Trophoblast cell (in vitro differentiated cells and primary cell): ENCODE results near the gene LHX6. TPM values are rescaled to one million over a fixed set of nuclear protein-coding genes. Genes with fewer than 3 reads are reported as not detected.

Experiments
- DNase-seq, 2 donors: peaks; one replicate each; pipeline ENCODE4 v3.0.0-alpha.2; 2016
- H2AFZ ChIP-seq: 2 replicates; pipeline ENCODE4 v1.6.1; 2013; ENCODE audit warnings: low read length, moderate library complexity, mild to moderate bottlenecking; ENCODE audit not compliant: insufficient read depth, poor library complexity
- H2AK5ac ChIP-seq: 2 replicates; pipeline ENCODE4 v1.6.1; 2013; ENCODE audit warnings: mild to moderate bottlenecking, low read length
- H2BK120ac ChIP-seq: 2 replicates; pipeline ENCODE4 v1.6.1; 2013; ENCODE audit warnings: low read length, mild to moderate bottlenecking, moderate library complexity; ENCODE audit not compliant: insufficient read depth, poor library complexity
- H2BK12ac ChIP-seq: 2 replicates; pipeline ENCODE4 v1.6.1; 2013; ENCODE audit warnings: mild to moderate bottlenecking, low read length, moderate library complexity
- H2BK5ac ChIP-seq: 2 replicates; pipeline ENCODE4 v1.6.1; 2013; ENCODE audit warnings: low read length, low read depth, moderate library complexity, mild to moderate bottlenecking; ENCODE audit not compliant: poor library complexity
- H3K14ac ChIP-seq: 2 replicates; pipeline ENCODE4 v1.6.1; 2013; ENCODE audit warnings: mild to moderate bottlenecking, low read length
- H3K18ac ChIP-seq: 2 replicates; pipeline ENCODE4 v1.6.1; 2013; ENCODE audit warnings: mild to moderate bottlenecking, low read length
- H3K23ac ChIP-seq: 2 replicates; pipeline ENCODE4 v1.6.1; 2013; ENCODE audit warnings: low read length
- H3K27ac ChIP-seq: 2 replicates; pipeline ENCODE4 v1.5.1; 2013; ENCODE audit warnings: low read depth, mild to moderate bottlenecking, inconsistent platforms, low read length, moderate library complexity
- H3K27me3 ChIP-seq: 2 replicates; pipeline ENCODE4 v1.6.1; 2013; ENCODE audit warnings: inconsistent platforms, mild to moderate bottlenecking, low read length, moderate library complexity; ENCODE audit not compliant: insufficient read depth
- H3K36me3 ChIP-seq, 2 experiments: 1 replicate in 1 of 2; 2 replicates in 1 of 2; pipeline ENCODE4 v1.6.1; 2013; ENCODE audit warnings: low read length in 2 of 2, mild to moderate bottlenecking in 2 of 2, moderate library complexity in 1 of 2; ENCODE audit not compliant: insufficient read depth in 2 of 2, control insufficient read depth in 1 of 2
- H3K4ac ChIP-seq: 2 replicates; pipeline ENCODE4 v1.6.1; 2013; ENCODE audit warnings: low read depth, mild to moderate bottlenecking, low read length, moderate library complexity
- H3K4me1 ChIP-seq, 2 experiments: 1 replicate in 1 of 2; 2 replicates in 1 of 2; pipeline ENCODE4 v1.6.1; 2013; ENCODE audit warnings: low read length in 2 of 2, mild to moderate bottlenecking in 2 of 2, moderate library complexity in 1 of 2; ENCODE audit not compliant: insufficient read depth in 2 of 2, control insufficient read depth in 1 of 2
- H3K4me2 ChIP-seq: 2 replicates; pipeline ENCODE4 v1.6.1; 2013; ENCODE audit warnings: inconsistent platforms, mild to moderate bottlenecking, low read length, moderate library complexity
- H3K4me3 ChIP-seq: 2 replicates; pipeline ENCODE4 v1.5.1; 2013; ENCODE audit warnings: mild to moderate bottlenecking, low read depth, low read length, inconsistent platforms
- H3K79me1 ChIP-seq: one replicate; pipeline ENCODE4 v1.6.1; 2013; ENCODE audit warnings: low read length
- H3K79me2 ChIP-seq: 2 replicates; pipeline ENCODE4 v1.6.1; 2013; ENCODE audit warnings: low read length, mild to moderate bottlenecking; ENCODE audit not compliant: control insufficient read depth, insufficient read depth, poor library complexity
- H3K9ac ChIP-seq: 2 replicates; pipeline ENCODE4 v1.6.1; 2013; ENCODE audit warnings: mild to moderate bottlenecking, low read length
- H3K9me3 ChIP-seq: 2 replicates; pipeline ENCODE4 v1.6.1; 2013; ENCODE audit warnings: low read depth, mild to moderate bottlenecking, control low read depth, inconsistent platforms, low read length; ENCODE audit not compliant: insufficient read depth
- H4K12ac ChIP-seq: 2 replicates; pipeline ENCODE4 v1.6.1; 2013; ENCODE audit warnings: low read depth, mild to moderate bottlenecking, low read length, moderate library complexity
- H4K8ac ChIP-seq: 2 replicates; pipeline ENCODE4 v1.6.1; 2013; ENCODE audit warnings: low read depth, mild to moderate bottlenecking, low read length, moderate library complexity
- H4K91ac ChIP-seq: one replicate; pipeline ENCODE4 v1.6.1; 2013; ENCODE audit warnings: low read depth, mild to moderate bottlenecking, low read length, moderate library complexity
- WGBS: extraction: QIAGEN DNeasy Blood & Tissue Kit; methylation state at CpG from one replicate; pipeline ENCODE4 v1.1.7; 2013; ENCODE audit warnings: missing lambda C conversion rate; ENCODE audit not compliant: insufficient read length, insufficient coverage; ENCODE audit errors: extremely low coverage; 5-methylcytosine and 5-hydroxymethylcytosine counted together
- polyA plus RNA-seq: library from polyadenylated mRNA; stranded (reverse); fragments of 200-250 nt; gene quantifications from 2 replicates; pipeline ENCODE4 v1.2.3, GENCODE V29; 2013

Gene LHX6
- 0.04 and 0.07 TPM in 2 replicates for polyA plus RNA-seq

DNA sequence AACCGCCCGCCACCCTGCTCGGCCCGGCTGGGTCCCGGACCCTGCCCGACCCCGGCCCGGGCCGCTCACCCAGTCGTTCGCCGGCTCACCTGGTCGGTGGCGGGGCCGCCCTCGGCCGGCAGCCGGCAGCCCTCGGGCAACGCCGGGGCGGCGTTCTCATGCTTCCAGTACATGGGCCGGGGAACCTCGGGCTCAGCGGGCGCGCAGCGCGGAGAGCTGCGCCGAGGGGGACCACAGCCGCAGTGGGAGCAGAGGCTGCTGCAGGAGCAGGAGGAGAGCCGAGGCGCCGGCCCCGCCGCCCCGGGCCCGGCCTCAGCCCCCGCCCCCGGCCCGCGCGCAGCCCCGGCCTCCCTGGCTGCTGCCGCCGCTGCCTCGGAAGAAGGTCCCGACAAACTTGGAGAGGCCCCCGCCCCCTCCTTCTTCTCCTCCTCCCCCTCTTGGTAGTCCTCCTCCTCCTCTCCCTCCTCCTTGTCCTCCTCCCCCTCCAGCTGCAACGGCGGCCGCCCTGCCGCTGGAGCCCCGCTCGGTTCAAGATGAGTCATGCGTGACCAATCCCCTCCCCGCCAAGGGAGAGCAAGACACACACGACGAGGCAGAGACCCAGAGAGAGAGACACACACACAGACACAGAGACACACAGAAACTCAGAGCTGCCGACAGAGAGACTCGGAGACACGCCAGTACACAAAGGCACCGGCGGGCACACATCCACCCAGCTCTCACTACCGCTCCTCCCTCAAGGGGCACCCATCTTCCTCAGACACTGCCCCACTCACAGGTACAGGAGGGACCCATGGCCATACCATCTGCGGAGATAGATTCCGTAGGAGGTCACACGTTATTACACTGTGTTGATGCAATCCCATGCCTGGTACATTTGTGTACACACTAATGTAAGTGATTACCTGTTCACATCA is at the start of gene LHX6:
Gene LHX6, minus strand, starts transcription at position 390 of the 917 bp plus-strand sequence. Its CDS starts 217 bp downstream, at position 173.
- Histone ChIP-seq H3K4me2 (peak within 1 kb of the TSS; percentile 70), H2BK12ac (no peak within 1 kb of the TSS), H3K4me3 (peak within 1 kb of the TSS; percentile 33), H4K91ac (no peak within 1 kb of the TSS), H3K14ac (no peak within 1 kb of the TSS), H3K4me1 (peaks cover 2 to 8% of the 10 kb centered on the region in 2 experiments), H4K8ac (no peak within 1 kb of the TSS), H3K79me2 (no peaks in the 10 kb centered on the region), H3K27ac (no peak within 1 kb of the TSS), H3K27me3 (peaks cover 69% of the 10 kb centered on the region), H3K9me3 (peaks cover 12% of the 10 kb centered on the region), H4K12ac (no peak within 1 kb of the TSS), H2BK5ac (no peak within 1 kb of the TSS), H2AFZ (no peak within 1 kb of the TSS), H2AK5ac (no peak within 1 kb of the TSS), H3K36me3 (no peaks in the 10 kb centered on the region), H3K9ac (no peak within 1 kb of the TSS), H3K79me1 (no peaks in the 10 kb centered on the region), H2BK120ac (no peak within 1 kb of the TSS), H3K4ac (no peak within 1 kb of the TSS), H3K23ac (peak within 1 kb of the TSS; percentile 3), H3K18ac (no peak within 1 kb of the TSS)
- WGBS = no CpG with 5 or more reads among the region's 70 CpGs
- peak in 1 of 2 donors; percentile 18 for DNase-seq

DNA sequence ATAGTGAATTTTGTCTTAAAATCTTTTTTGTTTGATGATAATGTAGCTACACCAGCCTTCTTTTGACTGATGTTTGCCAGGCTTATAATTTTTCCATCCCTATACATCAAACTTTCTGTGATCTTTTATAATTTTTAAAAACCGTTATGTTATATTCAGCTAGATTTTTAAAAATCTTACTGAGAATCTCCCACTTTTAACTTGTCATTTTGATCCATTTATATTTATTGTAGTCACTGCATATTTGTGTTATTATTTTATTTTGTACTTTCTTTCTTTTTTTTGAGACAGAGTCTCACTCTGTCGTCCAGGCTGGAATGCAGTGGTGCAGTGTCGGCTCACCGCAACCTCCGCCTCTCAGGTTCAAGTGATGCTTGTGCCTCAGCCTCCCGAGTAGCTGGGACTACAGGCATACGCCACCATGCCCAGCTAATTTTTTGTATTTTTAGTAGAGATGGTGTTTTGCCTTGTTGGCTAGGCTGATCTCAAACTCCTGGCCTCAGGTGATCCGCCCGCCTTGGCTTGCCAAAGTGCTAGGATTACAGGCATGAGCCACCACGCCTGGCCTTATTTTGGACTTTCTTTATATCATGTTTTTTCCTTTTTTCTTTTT is 48.6 kb upstream of the LHX6 start:
- Histone ChIP-seq H3K9ac (no peak overlapping the region), H3K9me3 (peaks cover 3% of the 10 kb centered on the region), H3K14ac (no peak overlapping the region), H3K23ac (no peak overlapping the region), H3K79me1 (no peaks in the 10 kb centered on the region), H2BK12ac (no peak overlapping the region), H4K12ac (no peak overlapping the region), H2BK120ac (no peak overlapping the region), H2AFZ (no peak overlapping the region), H2AK5ac (no peak overlapping the region), H3K36me3 (peaks cover 6 to 11% of the 10 kb centered on the region in 2 experiments), H3K79me2 (no peaks in the 10 kb centered on the region), H2BK5ac (no peak overlapping the region), H3K18ac (no peak overlapping the region), H3K27me3 (no peaks in the 10 kb centered on the region), H4K91ac (no peak overlapping the region), H3K4ac (no peak overlapping the region), H3K27ac (no peak overlapping the region), H3K4me2 (no peak overlapping the region), H4K8ac (no peak overlapping the region), H3K4me3 (no peak overlapping the region), H3K4me1 (no peaks in the 10 kb centered on the region)
- no CpG with 5 or more reads among the region's 10 CpGs for WGBS
- no peak for DNase-seq

DNA sequence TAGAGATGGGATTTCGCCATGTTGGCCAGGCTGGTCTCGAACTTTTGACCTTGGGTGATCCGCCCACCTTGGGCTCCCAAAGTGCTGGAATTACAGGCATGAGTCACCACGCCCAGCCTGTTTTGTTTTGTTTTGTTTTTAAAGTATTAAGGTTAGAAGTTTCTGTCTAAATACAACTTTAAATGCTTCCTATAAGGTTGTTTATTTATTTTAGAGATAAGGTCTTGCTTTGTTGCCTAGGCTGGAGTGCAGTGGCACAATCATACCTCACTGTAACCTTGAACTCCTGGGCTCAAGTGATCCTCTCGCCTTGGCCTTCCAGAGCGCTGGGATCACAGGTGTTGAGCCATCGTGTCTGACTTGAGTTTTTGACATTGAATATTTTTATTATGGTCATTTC is 47.3 kb upstream of the LHX6 start:
- H3K27me3 ChIP-seq = no peaks in the 10 kb centered on the region
- H2BK12ac ChIP-seq = no peak overlapping the region
- no CpG with 5 or more reads among the region's 7 CpGs for WGBS

DNA sequence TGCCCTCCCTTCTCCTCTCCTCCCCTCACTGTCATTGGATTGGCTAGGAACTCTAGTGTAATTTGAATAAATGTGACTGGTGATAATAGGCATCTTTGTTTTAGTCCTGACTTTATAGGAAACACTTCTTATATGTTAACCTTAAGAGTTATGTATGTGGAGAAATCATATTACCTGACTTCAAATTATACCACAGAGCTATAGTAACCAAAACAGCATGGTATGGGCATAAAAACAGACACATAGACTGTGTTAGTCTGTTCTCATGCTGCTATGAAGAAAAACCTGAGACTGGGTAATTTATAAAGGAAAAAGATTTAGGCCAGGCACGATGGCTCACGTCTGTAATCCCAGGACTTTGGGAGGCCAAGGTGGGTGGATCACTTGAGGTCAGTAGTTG is 45.3 kb upstream of the LHX6 start:
- Histone ChIP-seq H3K79me1 (no peaks in the 10 kb centered on the region), H3K4me3 (no peak overlapping the region), H3K14ac (no peak overlapping the region), H2BK12ac (no peak overlapping the region), H3K27me3 (no peaks in the 10 kb centered on the region), H2BK120ac (no peak overlapping the region), H3K18ac (no peak overlapping the region), H4K12ac (no peak overlapping the region), H4K91ac (no peak overlapping the region), H3K36me3 (peaks cover 7 to 11% of the 10 kb centered on the region in 2 experiments), H3K4ac (no peak overlapping the region), H3K9ac (no peak overlapping the region), H2AK5ac (no peak overlapping the region), H3K4me2 (no peak overlapping the region), H3K23ac (no peak overlapping the region), H4K8ac (no peak overlapping the region), H3K27ac (no peak overlapping the region), H2BK5ac (no peak overlapping the region), H3K4me1 (no peaks in the 10 kb centered on the region), H3K9me3 (peaks cover 3% of the 10 kb centered on the region), H2AFZ (no peak overlapping the region), H3K79me2 (no peaks in the 10 kb centered on the region)
- no CpG with 5 or more reads among the region's 2 CpGs for WGBS
- DNase-seq = no peak

More for the DNA sequence above, 47.3 kb upstream of the LHX6 start:
- H4K91ac ChIP-seq = no peak overlapping the region
- H2AK5ac ChIP-seq = no peak overlapping the region
- H4K12ac ChIP-seq = no peak overlapping the region
- H3K79me1 ChIP-seq = no peaks in the 10 kb centered on the region
- peaks cover 7 to 11% of the 10 kb centered on the region in 2 experiments for H3K36me3 ChIP-seq
- H3K9me3 ChIP-seq = peaks cover 3% of the 10 kb centered on the region
- H2BK120ac ChIP-seq = no peak overlapping the region
- H3K14ac ChIP-seq = no peak overlapping the region
- H3K79me2 ChIP-seq = no peaks in the 10 kb centered on the region
- no peak overlapping the region for H3K4me3 ChIP-seq
- H3K18ac ChIP-seq = no peak overlapping the region
- H3K23ac ChIP-seq = no peak overlapping the region
- no peak overlapping the region for H3K27ac ChIP-seq
- H2BK5ac ChIP-seq = no peak overlapping the region
- no peak overlapping the region for H2AFZ ChIP-seq
- H3K9ac ChIP-seq = no peak overlapping the region
- H3K4me2 ChIP-seq = no peak overlapping the region
- DNase-seq = no peak
- no peak overlapping the region for H3K4ac ChIP-seq
- H3K4me1 ChIP-seq = no peaks in the 10 kb centered on the region
- no peak overlapping the region for H4K8ac ChIP-seq
